ENCODE measurements around the gene SAPCD2. TPM values are rescaled to one million over a fixed set of nuclear protein-coding genes. Genes with fewer than 3 reads are reported as not detected.

The SAPCD2 gene
- total RNA-seq, 1 experiment from 2014 or later = 41.1 TPM

DNA sequence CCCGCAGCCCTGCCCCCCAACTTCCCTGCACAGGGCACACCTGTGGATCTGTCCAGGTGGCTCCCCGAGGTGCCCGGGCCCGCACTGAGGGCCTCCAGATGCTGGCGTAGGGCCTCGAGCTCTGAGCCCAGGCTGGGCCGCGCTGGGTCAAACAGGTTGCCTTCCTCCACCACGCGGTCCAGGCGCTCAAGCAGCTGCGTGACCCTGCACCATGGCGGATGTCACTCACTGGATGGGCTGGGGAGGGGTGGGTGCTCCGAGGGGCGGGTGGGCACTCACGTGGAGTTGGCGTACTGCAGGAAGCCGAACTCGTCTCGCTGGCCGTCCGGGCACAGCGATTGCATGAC lies 47.7 kb downstream of the SAPCD2 start:
- H3K9me3 Mint-ChIP-seq (ENCODE audit: low read depth, unreplicated experiment) = no peaks in the 10 kb centered on the region
- H3K27me3 Mint-ChIP-seq (ENCODE audit: unreplicated experiment) = no peaks in the 10 kb centered on the region
- no peak overlapping the region for H3K27ac Mint-ChIP-seq (ENCODE audit: unreplicated experiment)
- H3K4me3 Mint-ChIP-seq (ENCODE audit: low read depth, unreplicated experiment) = no peak overlapping the region
- intact Hi-C loops (cut with micrococcal nuclease; ENCODE audit: unreplicated experiment) = no loop called here
- peaks cover 23% of the 10 kb centered on the region for H3K36me3 Mint-ChIP-seq (ENCODE audit: insufficient read depth, unreplicated experiment)
- TF ChIP-seq, protein P1, sequence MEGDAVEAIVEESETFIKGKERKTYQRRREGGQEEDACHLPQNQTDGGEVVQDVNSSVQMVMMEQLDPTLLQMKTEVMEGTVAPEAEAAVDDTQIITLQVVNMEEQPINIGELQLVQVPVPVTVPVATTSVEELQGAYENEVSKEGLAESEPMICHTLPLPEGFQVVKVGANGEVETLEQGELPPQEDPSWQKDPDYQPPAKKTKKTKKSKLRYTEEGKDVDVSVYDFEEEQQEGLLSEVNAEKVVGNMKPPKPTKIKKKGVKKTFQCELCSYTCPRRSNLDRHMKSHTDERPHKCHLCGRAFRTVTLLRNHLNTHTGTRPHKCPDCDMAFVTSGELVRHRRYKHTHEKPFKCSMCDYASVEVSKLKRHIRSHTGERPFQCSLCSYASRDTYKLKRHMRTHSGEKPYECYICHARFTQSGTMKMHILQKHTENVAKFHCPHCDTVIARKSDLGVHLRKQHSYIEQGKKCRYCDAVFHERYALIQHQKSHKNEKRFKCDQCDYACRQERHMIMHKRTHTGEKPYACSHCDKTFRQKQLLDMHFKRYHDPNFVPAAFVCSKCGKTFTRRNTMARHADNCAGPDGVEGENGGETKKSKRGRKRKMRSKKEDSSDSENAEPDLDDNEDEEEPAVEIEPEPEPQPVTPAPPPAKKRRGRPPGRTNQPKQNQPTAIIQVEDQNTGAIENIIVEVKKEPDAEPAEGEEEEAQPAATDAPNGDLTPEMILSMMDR (IDR thresholded peaks at IDR 0.05; ENCODE audit: unreplicated experiment) = no peak
- no peaks in the 10 kb centered on the region for H3K4me1 Mint-ChIP-seq (ENCODE audit: low read depth, unreplicated experiment)
- BruUV-seq (replicated peaks) = no TSS peak
- DNase-seq = no peak
- CTCF ChIA-PET = no interaction called here

GRCh38 chr9:137021979-137022661 lies 48.2 kb downstream of the SAPCD2 start:
- TF ChIP-seq, protein P1 (IDR thresholded peaks at IDR 0.05; ENCODE audit: unreplicated experiment) = no peak
- intact Hi-C loops (cut with micrococcal nuclease; ENCODE audit: unreplicated experiment) = no loop called here
- Mint-ChIP-seq H3K36me3 (ENCODE audit: insufficient read depth, unreplicated experiment) (peaks cover 17% of the 10 kb centered on the region), H3K4me1 (ENCODE audit: low read depth, unreplicated experiment) (no peaks in the 10 kb centered on the region), H3K27me3 (ENCODE audit: unreplicated experiment) (no peaks in the 10 kb centered on the region), H3K4me3 (ENCODE audit: low read depth, unreplicated experiment) (no peak overlapping the region), H3K9me3 (ENCODE audit: low read depth, unreplicated experiment) (no peaks in the 10 kb centered on the region), H3K27ac (ENCODE audit: unreplicated experiment) (peak overlapping the region; percentile 58)
- CTCF ChIA-PET = interaction anchor here (0.6 kb wide), 1 partner anchor 54 kb away, joined by 8 read pairs; no protein-coding TSS in a partner anchor
- BruUV-seq (replicated peaks) = no TSS peak
- peak; percentile 71 for DNase-seq

GRCh38 chr9:137021568-137021978 lies 48.8 kb downstream of the SAPCD2 start:
- no peak for DNase-seq
- CTCF ChIA-PET = interaction anchor here (0.6 kb wide), 1 partner anchor 54 kb away, joined by 8 read pairs; no protein-coding TSS in a partner anchor
- no TSS peak for BruUV-seq (replicated peaks)
- H3K27ac Mint-ChIP-seq (ENCODE audit: unreplicated experiment) = peak overlapping the region; percentile 58
- H3K27me3 Mint-ChIP-seq (ENCODE audit: unreplicated experiment) = no peaks in the 10 kb centered on the region
- H3K4me3 Mint-ChIP-seq (ENCODE audit: low read depth, unreplicated experiment) = no peak overlapping the region
- H3K4me1 Mint-ChIP-seq (ENCODE audit: low read depth, unreplicated experiment) = no peaks in the 10 kb centered on the region
- intact Hi-C loops (cut with micrococcal nuclease; ENCODE audit: unreplicated experiment) = no loop called here
- peaks cover 17% of the 10 kb centered on the region for H3K36me3 Mint-ChIP-seq (ENCODE audit: insufficient read depth, unreplicated experiment)
- TF ChIP-seq, protein P1 (IDR thresholded peaks at IDR 0.05; ENCODE audit: unreplicated experiment) = no peak
- H3K9me3 Mint-ChIP-seq (ENCODE audit: low read depth, unreplicated experiment) = no peaks in the 10 kb centered on the region

DNA sequence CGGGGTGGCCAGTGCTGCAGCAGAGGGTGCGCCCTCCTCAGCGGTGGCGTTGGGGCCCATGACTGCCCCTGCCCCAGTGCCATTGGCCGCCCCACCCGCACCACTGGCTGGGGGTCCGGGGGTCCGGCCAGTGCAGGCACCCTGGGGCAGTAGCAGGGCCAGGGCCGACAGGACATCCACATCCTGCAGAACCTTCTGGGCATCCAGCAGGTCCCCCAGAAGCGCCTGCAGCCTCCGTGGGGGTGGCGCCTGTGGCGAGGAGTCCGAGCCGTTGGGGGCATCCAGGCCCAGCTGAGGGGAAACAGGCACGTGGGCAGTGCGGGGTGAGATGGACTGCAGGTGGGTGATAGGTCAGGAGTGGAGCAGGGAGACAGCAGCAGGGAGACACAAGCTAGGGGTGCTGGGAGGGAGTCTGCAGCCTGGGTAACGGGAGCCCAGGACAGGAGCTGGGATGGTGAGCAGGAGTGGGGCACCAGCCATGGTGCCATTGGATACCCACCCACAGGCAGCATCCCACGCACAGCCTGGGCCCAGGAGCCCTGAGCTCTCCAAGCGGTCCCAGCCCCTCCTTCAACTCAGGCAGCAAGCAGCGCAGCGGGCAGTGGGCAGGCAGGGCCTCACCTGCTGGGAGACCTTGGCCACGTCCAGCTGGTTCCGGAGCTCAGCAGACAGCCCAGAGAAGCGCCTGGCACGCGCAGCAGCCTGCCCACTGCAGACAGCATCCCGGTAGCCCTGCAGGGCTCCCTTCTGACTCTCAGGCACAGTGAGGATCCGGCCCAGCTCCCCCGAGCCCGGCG lies 49.4 kb downstream of the SAPCD2 start:
- H3K9me3 Mint-ChIP-seq (ENCODE audit: low read depth, unreplicated experiment) = no peaks in the 10 kb centered on the region
- no peak overlapping the region for H3K27ac Mint-ChIP-seq (ENCODE audit: unreplicated experiment)
- DNase-seq = no peak
- intact Hi-C loops (cut with micrococcal nuclease; ENCODE audit: unreplicated experiment) = no loop called here
- no peak overlapping the region for H3K4me3 Mint-ChIP-seq (ENCODE audit: low read depth, unreplicated experiment)
- H3K4me1 Mint-ChIP-seq (ENCODE audit: low read depth, unreplicated experiment) = no peaks in the 10 kb centered on the region
- CTCF ChIA-PET = interaction anchor here (0.6 kb wide), 1 partner anchor 53 kb away, joined by 8 read pairs; no protein-coding TSS in a partner anchor
- no peaks in the 10 kb centered on the region for H3K27me3 Mint-ChIP-seq (ENCODE audit: unreplicated experiment)
- peaks cover 17% of the 10 kb centered on the region for H3K36me3 Mint-ChIP-seq (ENCODE audit: insufficient read depth, unreplicated experiment)
- TF ChIP-seq, protein P1 (IDR thresholded peaks at IDR 0.05; ENCODE audit: unreplicated experiment) = no peak
- BruUV-seq (replicated peaks) = no TSS peak
